Measurements from ENCODE around the gene FYCO1.

The FYCO1 gene

GRCh38 chr3:45911511-45912226, 84.0 kb downstream of the FYCO1 start:
- H2AFZ ChIP-seq (ENCODE audit: low read depth, low read length) = no peak overlapping the region
- H4K91ac ChIP-seq (ENCODE audit: low read length) = no peak overlapping the region
- no peaks in the 10 kb centered on the region for H3K79me1 ChIP-seq (replicated peaks; ENCODE audit: low read length, poor library complexity, severe bottlenecking)
- no peak overlapping the region for H3K4me3 ChIP-seq (ENCODE audit: insufficient read depth in 1 of 2, low read depth in 1 of 2, low read length in 2 of 2)
- no peak overlapping the region for H3K27ac ChIP-seq (ENCODE audit: low read length, poor library complexity, severe bottlenecking)
- peaks cover 6% of the 10 kb centered on the region for H3K4me1 ChIP-seq (ENCODE audit: control insufficient read depth, insufficient read depth, low read depth, low read length)
- H3K36me3 ChIP-seq (ENCODE audit: control insufficient read depth in 1 of 2, insufficient read depth in 2 of 2, low read depth in 1 of 2, low read length in 2 of 2) = peaks cover 0 to 2% of the 10 kb centered on the region in 2 experiments
- no peak overlapping the region for H2BK120ac ChIP-seq (ENCODE audit: low read depth, low read length)
- no peaks in the 10 kb centered on the region for H3K27me3 ChIP-seq (ENCODE audit: control insufficient read depth in 1 of 2, insufficient read depth in 1 of 2, low read length in 2 of 2)
- no peak overlapping the region for H2AK5ac ChIP-seq (ENCODE audit: low read length, severe bottlenecking)
- no peak overlapping the region for H4K8ac ChIP-seq (ENCODE audit: low read length)
- no peak overlapping the region for H3K9ac ChIP-seq (ENCODE audit: low read length)
- 98% methylated on average over 8 of the region's 11 CpGs for WGBS
- H3K9me3 ChIP-seq (ENCODE audit: control insufficient read depth, low read length) = no peaks in the 10 kb centered on the region
- no peak for DNase-seq
- H2BK15ac ChIP-seq (ENCODE audit: low read depth, poor library complexity, severe bottlenecking) = no peak overlapping the region
- no peak overlapping the region for H3K18ac ChIP-seq (ENCODE audit: low read depth in 1 of 2, low read length in 2 of 2)
- H3K23ac ChIP-seq (ENCODE audit: low read length in 2 of 2) = no peak overlapping the region
- no peak overlapping the region for H2BK12ac ChIP-seq (ENCODE audit: low read length in 2 of 2)
- no peak overlapping the region for H3K4ac ChIP-seq (ENCODE audit: low read depth in 1 of 2, low read length in 2 of 2)
- no peak overlapping the region for H3K4me2 ChIP-seq (ENCODE audit: low read length, poor library complexity, severe bottlenecking)
- H2BK5ac ChIP-seq (ENCODE audit: low read depth, low read length, poor library complexity, severe bottlenecking) = no peak overlapping the region
- H3K14ac ChIP-seq (ENCODE audit: low read length in 2 of 2) = no peak overlapping the region

GRCh38 chr3:45910892-45911291, 84.7 kb downstream of the FYCO1 start:
- Histone ChIP-seq H2BK120ac (ENCODE audit: low read depth, low read length) (no peak overlapping the region), H2AK5ac (ENCODE audit: low read length, severe bottlenecking) (no peak overlapping the region), H3K18ac (ENCODE audit: low read depth in 1 of 2, low read length in 2 of 2) (no peak overlapping the region), H3K9me3 (ENCODE audit: control insufficient read depth, low read length) (no peaks in the 10 kb centered on the region), H3K4me2 (ENCODE audit: low read length, poor library complexity, severe bottlenecking) (no peak overlapping the region), H3K27me3 (ENCODE audit: control insufficient read depth in 1 of 2, insufficient read depth in 1 of 2, low read length in 2 of 2) (no peaks in the 10 kb centered on the region), H4K91ac (ENCODE audit: low read length) (no peak overlapping the region), H3K36me3 (ENCODE audit: control insufficient read depth in 1 of 2, insufficient read depth in 2 of 2, low read depth in 1 of 2, low read length in 2 of 2) (peaks cover 0 to 2% of the 10 kb centered on the region in 2 experiments), H3K23ac (ENCODE audit: low read length in 2 of 2) (no peak overlapping the region), H2BK15ac (ENCODE audit: low read depth, poor library complexity, severe bottlenecking) (no peak overlapping the region), H3K79me1 (replicated peaks; ENCODE audit: low read length, poor library complexity, severe bottlenecking) (no peaks in the 10 kb centered on the region), H2BK5ac (ENCODE audit: low read depth, low read length, poor library complexity, severe bottlenecking) (no peak overlapping the region), H2AFZ (ENCODE audit: low read depth, low read length) (no peak overlapping the region), H3K4ac (ENCODE audit: low read depth in 1 of 2, low read length in 2 of 2) (no peak overlapping the region), H3K14ac (ENCODE audit: low read length in 2 of 2) (no peak overlapping the region), H4K8ac (ENCODE audit: low read length) (no peak overlapping the region), H3K4me3 (ENCODE audit: insufficient read depth in 1 of 2, low read depth in 1 of 2, low read length in 2 of 2) (no peak overlapping the region), H2BK12ac (ENCODE audit: low read length in 2 of 2) (no peak overlapping the region), H3K27ac (ENCODE audit: low read length, poor library complexity, severe bottlenecking) (no peak overlapping the region), H3K4me1 (ENCODE audit: control insufficient read depth, insufficient read depth, low read depth, low read length) (peaks cover 4% of the 10 kb centered on the region), H3K9ac (ENCODE audit: low read length) (no peak overlapping the region)
- DNase-seq = no peak
- 86% methylated on average over 4 of the region's 4 CpGs for WGBS

GRCh38 chr3:45909542-45909941, 86.1 kb downstream of the FYCO1 start:
- Histone ChIP-seq H2AK5ac (ENCODE audit: low read length, severe bottlenecking) (no peak overlapping the region), H3K23ac (ENCODE audit: low read length in 2 of 2) (no peak overlapping the region), H3K9me3 (ENCODE audit: control insufficient read depth, low read length) (no peaks in the 10 kb centered on the region), H2BK5ac (ENCODE audit: low read depth, low read length, poor library complexity, severe bottlenecking) (no peak overlapping the region), H3K9ac (ENCODE audit: low read length) (no peak overlapping the region), H3K4me1 (ENCODE audit: control insufficient read depth, insufficient read depth, low read depth, low read length) (no peaks in the 10 kb centered on the region), H3K79me1 (replicated peaks; ENCODE audit: low read length, poor library complexity, severe bottlenecking) (no peaks in the 10 kb centered on the region), H3K18ac (ENCODE audit: low read depth in 1 of 2, low read length in 2 of 2) (no peak overlapping the region), H3K27ac (ENCODE audit: low read length, poor library complexity, severe bottlenecking) (no peak overlapping the region), H3K27me3 (ENCODE audit: control insufficient read depth in 1 of 2, insufficient read depth in 1 of 2, low read length in 2 of 2) (no peaks in the 10 kb centered on the region), H3K36me3 (ENCODE audit: control insufficient read depth in 1 of 2, insufficient read depth in 2 of 2, low read depth in 1 of 2, low read length in 2 of 2) (peaks cover 0 to 2% of the 10 kb centered on the region in 2 experiments), H3K4ac (ENCODE audit: low read depth in 1 of 2, low read length in 2 of 2) (no peak overlapping the region), H4K91ac (ENCODE audit: low read length) (no peak overlapping the region), H3K14ac (ENCODE audit: low read length in 2 of 2) (no peak overlapping the region), H2BK120ac (ENCODE audit: low read depth, low read length) (no peak overlapping the region), H2BK12ac (ENCODE audit: low read length in 2 of 2) (no peak overlapping the region), H4K8ac (ENCODE audit: low read length) (no peak overlapping the region), H2BK15ac (ENCODE audit: low read depth, poor library complexity, severe bottlenecking) (no peak overlapping the region), H2AFZ (ENCODE audit: low read depth, low read length) (no peak overlapping the region), H3K4me3 (ENCODE audit: insufficient read depth in 1 of 2, low read depth in 1 of 2, low read length in 2 of 2) (no peak overlapping the region), H3K4me2 (ENCODE audit: low read length, poor library complexity, severe bottlenecking) (no peak overlapping the region)
- DNase-seq = no peak
- 78% methylated on average over 6 of the region's 6 CpGs for WGBS

- no peak overlapping the region for H3K4me3 ChIP-seq (ENCODE audit: insufficient read depth in 1 of 2, low read depth in 1 of 2, low read length in 2 of 2)
- H2BK5ac ChIP-seq (ENCODE audit: low read depth, low read length, poor library complexity, severe bottlenecking) = no peak overlapping the region
- WGBS = 97% methylated on average over 5 of the region's 7 CpGs
- no peak overlapping the region for H3K23ac ChIP-seq (ENCODE audit: low read length in 2 of 2)
- H3K18ac ChIP-seq (ENCODE audit: low read depth in 1 of 2, low read length in 2 of 2) = no peak overlapping the region
- H2BK15ac ChIP-seq (ENCODE audit: low read depth, poor library complexity, severe bottlenecking) = no peak overlapping the region
- H4K8ac ChIP-seq (ENCODE audit: low read length) = no peak overlapping the region
- no peaks in the 10 kb centered on the region for H3K4me1 ChIP-seq (ENCODE audit: control insufficient read depth, insufficient read depth, low read depth, low read length)
- H2BK120ac ChIP-seq (ENCODE audit: low read depth, low read length) = no peak overlapping the region
- no peak overlapping the region for H2AK5ac ChIP-seq (ENCODE audit: low read length, severe bottlenecking)
- no peak overlapping the region for H3K14ac ChIP-seq (ENCODE audit: low read length in 2 of 2)
- no peak overlapping the region for H2AFZ ChIP-seq (ENCODE audit: low read depth, low read length)
- no peaks in the 10 kb centered on the region for H3K9me3 ChIP-seq (ENCODE audit: control insufficient read depth, low read length)
- peaks cover 0 to 2% of the 10 kb centered on the region in 2 experiments for H3K36me3 ChIP-seq (ENCODE audit: control insufficient read depth in 1 of 2, insufficient read depth in 2 of 2, low read depth in 1 of 2, low read length in 2 of 2)
- no peaks in the 10 kb centered on the region for H3K79me1 ChIP-seq (replicated peaks; ENCODE audit: low read length, poor library complexity, severe bottlenecking)
- H3K4ac ChIP-seq (ENCODE audit: low read depth in 1 of 2, low read length in 2 of 2) = no peak overlapping the region
- H2BK12ac ChIP-seq (ENCODE audit: low read length in 2 of 2) = no peak overlapping the region
- H3K27me3 ChIP-seq (ENCODE audit: control insufficient read depth in 1 of 2, insufficient read depth in 1 of 2, low read length in 2 of 2) = no peaks in the 10 kb centered on the region
- DNase-seq = no peak
- H3K27ac ChIP-seq (ENCODE audit: low read length, poor library complexity, severe bottlenecking) = no peak overlapping the region
- no peak overlapping the region for H3K4me2 ChIP-seq (ENCODE audit: low read length, poor library complexity, severe bottlenecking)
- H3K9ac ChIP-seq (ENCODE audit: low read length) = no peak overlapping the region
- H4K91ac ChIP-seq (ENCODE audit: low read length) = no peak overlapping the region
Observed at GRCh38 chr3:45908761-45909160, 86.9 kb downstream of the FYCO1 start.

Measured in mesenchymal stem cell (in vitro differentiated cells and primary cell).